ENCODE measurements around the gene FASTKD1. TPM values are rescaled to one million over a fixed set of nuclear protein-coding genes. Genes with fewer than 3 reads are reported as not detected.

Gene FASTKD1
- total and polyA plus RNA-seq, 4 donors = 10.4 to 40.1 (median 30.1) TPM

- 97 to 99% methylated on average over 19 of the region's 19 CpGs for WGBS, 2 donors
- Histone ChIP-seq H3K4me1 (ENCODE audit: control insufficient read depth in 5 of 5, insufficient read depth in 5 of 5, low read length in 5 of 5) (peaks cover 0 to 1% (median 0%) of the 10 kb centered on the region in 5 donors), H3K27me3 (ENCODE audit: control insufficient read depth in 3 of 3, insufficient read depth in 3 of 3, low read length in 2 of 3) (no peaks in the 10 kb centered on the region), H3K9me3 (ENCODE audit: control insufficient read depth in 4 of 4, insufficient read depth in 3 of 4, low read length in 3 of 4) (no peaks in the 10 kb centered on the region), H3K27ac (ENCODE audit: low read depth in 1 of 2, low read length in 1 of 2) (no peak overlapping the region), H3K9ac (ENCODE audit: insufficient read depth in 1 of 2, low read length in 2 of 2) (no peak overlapping the region), H3K4me3 (no peak overlapping the region), H3K36me3 (ENCODE audit: control insufficient read depth in 4 of 4, insufficient read depth in 4 of 4, low read length in 4 of 4) (peaks cover 5 to 9% (median 8%) of the 10 kb centered on the region in 4 donors)
- TF ChIP-seq, protein P1, sequence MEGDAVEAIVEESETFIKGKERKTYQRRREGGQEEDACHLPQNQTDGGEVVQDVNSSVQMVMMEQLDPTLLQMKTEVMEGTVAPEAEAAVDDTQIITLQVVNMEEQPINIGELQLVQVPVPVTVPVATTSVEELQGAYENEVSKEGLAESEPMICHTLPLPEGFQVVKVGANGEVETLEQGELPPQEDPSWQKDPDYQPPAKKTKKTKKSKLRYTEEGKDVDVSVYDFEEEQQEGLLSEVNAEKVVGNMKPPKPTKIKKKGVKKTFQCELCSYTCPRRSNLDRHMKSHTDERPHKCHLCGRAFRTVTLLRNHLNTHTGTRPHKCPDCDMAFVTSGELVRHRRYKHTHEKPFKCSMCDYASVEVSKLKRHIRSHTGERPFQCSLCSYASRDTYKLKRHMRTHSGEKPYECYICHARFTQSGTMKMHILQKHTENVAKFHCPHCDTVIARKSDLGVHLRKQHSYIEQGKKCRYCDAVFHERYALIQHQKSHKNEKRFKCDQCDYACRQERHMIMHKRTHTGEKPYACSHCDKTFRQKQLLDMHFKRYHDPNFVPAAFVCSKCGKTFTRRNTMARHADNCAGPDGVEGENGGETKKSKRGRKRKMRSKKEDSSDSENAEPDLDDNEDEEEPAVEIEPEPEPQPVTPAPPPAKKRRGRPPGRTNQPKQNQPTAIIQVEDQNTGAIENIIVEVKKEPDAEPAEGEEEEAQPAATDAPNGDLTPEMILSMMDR (IDR thresholded peaks at IDR 0.05; ENCODE audit: control extremely low read depth, extremely low read depth) = no peak
- no peak for DNase-seq
- no peak for ATAC-seq (ENCODE audit: insufficient read depth, low FRiP score)
Observed at GRCh38 chr2:169504651-169505050, 69.0 kb downstream of the FASTKD1 start.

DNA sequence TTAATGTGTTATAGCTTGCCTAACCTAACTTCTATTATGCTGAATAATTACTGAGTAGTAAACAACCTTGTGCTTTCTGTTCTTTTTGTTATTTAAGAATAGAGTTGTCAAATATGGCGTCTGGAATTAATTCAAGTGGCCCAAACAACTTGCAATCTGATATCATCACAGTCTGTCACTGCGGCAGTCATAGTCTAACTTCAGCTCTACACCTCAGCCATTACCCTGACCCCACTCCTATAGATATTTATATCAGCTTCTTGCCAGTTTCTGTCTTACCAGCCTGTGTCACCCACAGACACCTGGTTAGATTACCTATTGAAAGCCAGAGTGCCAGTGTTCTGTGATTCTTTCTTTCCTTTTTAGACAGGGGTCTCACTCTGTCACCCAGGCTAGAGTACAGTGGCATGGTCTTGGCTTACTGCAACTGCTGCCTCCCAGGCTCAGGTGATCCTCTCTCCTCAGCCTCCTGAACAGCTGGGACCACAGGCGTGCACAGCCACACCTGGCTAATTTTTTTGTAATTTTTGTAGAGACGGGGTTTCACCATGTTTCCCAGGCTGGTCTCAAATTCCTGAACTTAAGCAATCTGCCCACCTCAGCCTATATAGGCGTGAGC, 78.2 kb downstream of the FASTKD1 start:
- Histone ChIP-seq H3K9me3 (ENCODE audit: control insufficient read depth in 4 of 4, insufficient read depth in 3 of 4, low read length in 3 of 4) (no peaks in the 10 kb centered on the region), H3K36me3 (ENCODE audit: control insufficient read depth in 4 of 4, insufficient read depth in 4 of 4, low read length in 4 of 4) (peaks cover 2 to 20% (median 7%) of the 10 kb centered on the region in 4 donors), H3K4me3 (no peak overlapping the region), H3K27ac (ENCODE audit: low read depth in 1 of 2, low read length in 1 of 2) (no peak overlapping the region), H3K4me1 (ENCODE audit: control insufficient read depth in 5 of 5, insufficient read depth in 5 of 5, low read length in 5 of 5) (no peaks in the 10 kb centered on the region), H3K27me3 (ENCODE audit: control insufficient read depth in 3 of 3, insufficient read depth in 3 of 3, low read length in 2 of 3) (no peaks in the 10 kb centered on the region), H3K9ac (ENCODE audit: insufficient read depth in 1 of 2, low read length in 2 of 2) (no peak overlapping the region)
- DNase-seq (no peak), ATAC-seq (ENCODE audit: insufficient read depth, low FRiP score) (no peak)
- WGBS, 2 donors = 97 to 98% methylated on average over 5 of the region's 5 CpGs
- TF ChIP-seq, protein P1 (IDR thresholded peaks at IDR 0.05; ENCODE audit: control extremely low read depth, extremely low read depth) = no peak

DNA sequence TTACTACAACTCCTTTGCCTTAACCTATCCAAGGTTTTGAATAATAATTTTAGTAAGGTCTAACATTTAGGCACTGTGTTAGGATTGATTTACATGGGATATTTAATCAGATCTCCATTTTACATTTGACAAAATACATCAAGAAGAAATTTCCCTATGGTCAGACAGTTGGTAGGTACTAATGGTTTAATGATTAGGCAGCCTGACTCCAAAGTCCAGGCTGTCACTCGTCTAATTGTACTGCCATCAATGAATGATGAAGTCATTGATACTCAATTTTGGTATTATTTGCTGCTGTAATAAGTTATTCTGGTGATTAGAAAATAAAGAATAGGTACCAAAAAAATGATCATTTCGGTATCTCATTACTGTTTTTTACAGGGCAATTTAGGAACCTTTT, 80.3 kb downstream of the FASTKD1 start:
- DNase-seq = no peak
- H3K27ac ChIP-seq (ENCODE audit: low read depth in 1 of 2, low read length in 1 of 2) = no peak overlapping the region
- H3K27me3 ChIP-seq (ENCODE audit: control insufficient read depth in 3 of 3, insufficient read depth in 3 of 3, low read length in 2 of 3) = no peaks in the 10 kb centered on the region
- H3K9me3 ChIP-seq (ENCODE audit: control insufficient read depth in 4 of 4, insufficient read depth in 3 of 4, low read length in 3 of 4) = no peaks in the 10 kb centered on the region
- H3K9ac ChIP-seq (ENCODE audit: insufficient read depth in 1 of 2, low read length in 2 of 2) = no peak overlapping the region
- H3K4me3 ChIP-seq = no peak overlapping the region
- H3K4me1 ChIP-seq (ENCODE audit: control insufficient read depth in 5 of 5, insufficient read depth in 5 of 5, low read length in 5 of 5) = no peaks in the 10 kb centered on the region
- peaks cover 0 to 16% (median 3%) of the 10 kb centered on the region in 4 donors for H3K36me3 ChIP-seq (ENCODE audit: control insufficient read depth in 4 of 4, insufficient read depth in 4 of 4, low read length in 4 of 4)
- ATAC-seq (ENCODE audit: insufficient read depth, low FRiP score) = no peak
- 95 to 97% methylated on average over 2 of the region's 2 CpGs for WGBS, 2 donors
- TF ChIP-seq, protein P1 (IDR thresholded peaks at IDR 0.05; ENCODE audit: control extremely low read depth, extremely low read depth) = no peak

- H3K4me3 ChIP-seq = no peak overlapping the region
- H3K9me3 ChIP-seq (ENCODE audit: control insufficient read depth in 4 of 4, insufficient read depth in 3 of 4, low read length in 3 of 4) = no peaks in the 10 kb centered on the region
- H3K4me1 ChIP-seq (ENCODE audit: control insufficient read depth in 5 of 5, insufficient read depth in 5 of 5, low read length in 5 of 5) = no peaks in the 10 kb centered on the region
- no peak overlapping the region for H3K9ac ChIP-seq (ENCODE audit: insufficient read depth in 1 of 2, low read length in 2 of 2)
- no peak for ATAC-seq (ENCODE audit: insufficient read depth, low FRiP score)
- peaks cover 0 to 11% (median 6%) of the 10 kb centered on the region in 4 donors for H3K36me3 ChIP-seq (ENCODE audit: control insufficient read depth in 4 of 4, insufficient read depth in 4 of 4, low read length in 4 of 4)
- DNase-seq = no peak
- H3K27ac ChIP-seq (ENCODE audit: low read depth in 1 of 2, low read length in 1 of 2) = no peak overlapping the region
- TF ChIP-seq, protein P1 (IDR thresholded peaks at IDR 0.05; ENCODE audit: control extremely low read depth, extremely low read depth) = no peak
- H3K27me3 ChIP-seq (ENCODE audit: control insufficient read depth in 3 of 3, insufficient read depth in 3 of 3, low read length in 2 of 3) = no peaks in the 10 kb centered on the region
Observed at GRCh38 chr2:169491378-169491777, 82.3 kb downstream of the FASTKD1 start.
